Heart left ventricle (tissue), 16 donors: ENCODE data around the gene DNMT3A. TPM values are rescaled to one million over a fixed set of nuclear protein-coding genes. Genes with fewer than 3 reads are reported as not detected.
A peak's percentile ranks its signal among the peaks of the same experiment; 100 is the strongest.

Experiments used
- ATAC-seq, 4 donors: fragments of 200-7000 bp; cut with Tn5 transposase; one replicate each; pipeline ENCODE4 v1.9.1; 2020 to 2022; ENCODE audit warnings: moderate library complexity in 4 of 4, mild to moderate bottlenecking in 3 of 4, moderate number of reproducible peaks in 1 of 4
- DNase-seq, 5 donors: peaks; one replicate each; pipeline ENCODE4 v3.0.0-alpha.2; 2020
- H3K27ac ChIP-seq, 12 donors: fragments of 200-600 bp; sonication (generic) in 4 of 12; one replicate each; pipeline versions ENCODE4 v1.5.0 to v1.8.0; 2016 to 2022; ENCODE audit warnings: mild to moderate bottlenecking in 2 of 12
- H3K27me3 ChIP-seq, 9 donors: fragments of 200-600 bp; sonication (generic) in 2 of 9; one replicate each; pipeline versions ENCODE4 v1.5.1 to v1.8.0; 2016 to 2022; ENCODE audit warnings: mild to moderate bottlenecking in 3 of 9
- H3K36me3 ChIP-seq, 9 donors: fragments of 200-600 bp; sonication (generic) in 2 of 9; one replicate each; pipeline versions ENCODE4 v1.5.0 to v1.8.0; 2018 to 2022; ENCODE audit warnings: mild to moderate bottlenecking in 2 of 9
- H3K4me1 ChIP-seq, 12 donors: fragments of 200-600 bp; sonication (generic) in 4 of 12; one replicate each; pipeline versions ENCODE4 v1.5.0 to v1.8.0; 2016 to 2022; ENCODE audit warnings: mild to moderate bottlenecking in 3 of 12
- H3K4me3 ChIP-seq, 12 donors: fragments of 200-600 bp; sonication (generic) in 4 of 12; one replicate each; pipeline versions ENCODE4 v1.5.0 to v1.8.0; 2017 to 2022; ENCODE audit warnings: mild to moderate bottlenecking in 9 of 12, moderate library complexity in 4 of 12
- H3K9me3 ChIP-seq, 12 donors: fragments of 200-600 bp; sonication (generic) in 4 of 12; one replicate each; pipeline versions ENCODE4 v1.5.0 to v1.8.0; 2016 to 2022; ENCODE audit warnings: mild to moderate bottlenecking in 1 of 12
- POLR2A ChIP-seq, 2 donors: fragments of 450-650 bp; IDR thresholded peaks; one replicate each; pipeline ENCODE4 v1.6.1; 2017; ENCODE audit warnings: antibody characterized with exemption in 2 of 2, mild to moderate bottlenecking in 2 of 2, moderate library complexity in 2 of 2
- WGBS, 4 donors: extraction: QIAGEN DNeasy Blood & Tissue Kit in 2 of 4; methylation state at CpG; one replicate each; pipeline versions ENCODE4 v1.1.5 to v1.1.7; 2013 to 2018; 5-methylcytosine and 5-hydroxymethylcytosine counted together
- intact Hi-C, 10 donors: fragments of 100-400 bp; cut with DNase I; formaldehyde crosslinking; loops; one replicate each; pipeline versions ENCODE4 v1.11.1 to v1.14.2; 2022
- polyA plus RNA-seq, 2 donors: library from polyadenylated mRNA; stranded (reverse); fragments of 200-250 nt; gene quantifications; one replicate each; pipeline ENCODE4 v1.2.3, GENCODE V29; 2013
- total RNA-seq, 9 donors: library from RNA; depleted of rRNA in 2 of 9; stranded (reverse); fragments of >200 nt in 2 of 9; fragmentation: NEBNext Ultra II Directional in 3 of 9; extraction: Animal tissue kit (Norgen Biotek cat#: 25700) in 3 of 9; gene quantifications; one replicate each; pipeline versions ENCODE4 v1.1.0 to v1.2.4, GENCODE V29; 2016 to 2023
- TF ChIP-seq, protein P1 (sequence below), 12 donors: fragments of 200-600 bp; sonication (generic) in 4 of 12; IDR thresholded peaks; one replicate each; pipeline versions ENCODE4 v1.5.0 to v1.8.0; 2018 to 2022; ENCODE audit warnings: antibody characterized with exemption in 12 of 12, mild to moderate bottlenecking in 5 of 12
- donor health status: ischemic (EF 13 %, LVEDD 7.1; RV severe dilation, severe dysfunction).
- donor health status: healthy with polysubstance abuse.
- donor health status: DM: no; HTN: yes; CAD: no.
- donor health status: DM: no; HTN: no; CAD: no.
- donor health status: ischemic (EF 25% LVEDD 6.9; RV normal size, moderate dysfunction).
- donor health status: ischemic (EF 25% LVEDD 5.7; RV mildly dilated, moderate dysfunction).
- donor health status: healthy.
- donor health status: DM: yes; HTN: yes; CAD: no.
- donor health status: ischemic (EF 35%, LVEDD 5.7; RV mildly dilated, moderate dysfunction).
- donor health status: nonischemic (EF 11% LVEDD 7.7; RV severe dilation, severe dysfunction).
- donor health status: DM: yes; HTN: yes; CAD: no.
- donor health status: PGD.
- donor health status: ischemic (EF 29% LVEDD 5.4; RV normal size, mild dysfunction).
- donor health status: nonischemic (EF 23%, LVEDD 6.1; RV moderate dilation, normal function).

The DNMT3A gene
- total and polyA plus RNA-seq, 11 donors: 3.5 to 26.0 (median 16.0) TPM

DNA sequence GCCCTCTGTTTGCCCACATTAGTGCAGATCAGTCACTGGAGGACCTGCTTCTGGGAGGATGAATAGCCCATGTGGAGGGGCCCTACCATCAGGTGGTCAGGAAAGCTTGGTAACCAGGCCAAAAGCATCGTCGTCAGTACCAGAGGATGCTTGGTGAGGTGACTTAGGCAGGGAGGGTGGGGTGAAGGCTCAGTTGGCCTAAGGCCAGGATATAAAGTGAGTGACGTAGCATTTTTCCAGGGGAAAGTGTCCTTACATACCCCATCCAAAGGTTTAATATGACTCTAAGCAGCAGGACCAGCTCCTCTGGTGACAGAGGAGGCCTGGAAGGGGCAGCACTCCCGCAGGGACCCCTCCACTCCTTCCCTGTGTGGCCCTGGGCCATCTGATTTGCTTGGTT, 27.7 kb upstream of the DNMT3A start:
- WGBS, 4 donors: 73 to 85% (median 79%) methylated on average over 4 of the region's 4 CpGs
- TF ChIP-seq, protein P1, sequence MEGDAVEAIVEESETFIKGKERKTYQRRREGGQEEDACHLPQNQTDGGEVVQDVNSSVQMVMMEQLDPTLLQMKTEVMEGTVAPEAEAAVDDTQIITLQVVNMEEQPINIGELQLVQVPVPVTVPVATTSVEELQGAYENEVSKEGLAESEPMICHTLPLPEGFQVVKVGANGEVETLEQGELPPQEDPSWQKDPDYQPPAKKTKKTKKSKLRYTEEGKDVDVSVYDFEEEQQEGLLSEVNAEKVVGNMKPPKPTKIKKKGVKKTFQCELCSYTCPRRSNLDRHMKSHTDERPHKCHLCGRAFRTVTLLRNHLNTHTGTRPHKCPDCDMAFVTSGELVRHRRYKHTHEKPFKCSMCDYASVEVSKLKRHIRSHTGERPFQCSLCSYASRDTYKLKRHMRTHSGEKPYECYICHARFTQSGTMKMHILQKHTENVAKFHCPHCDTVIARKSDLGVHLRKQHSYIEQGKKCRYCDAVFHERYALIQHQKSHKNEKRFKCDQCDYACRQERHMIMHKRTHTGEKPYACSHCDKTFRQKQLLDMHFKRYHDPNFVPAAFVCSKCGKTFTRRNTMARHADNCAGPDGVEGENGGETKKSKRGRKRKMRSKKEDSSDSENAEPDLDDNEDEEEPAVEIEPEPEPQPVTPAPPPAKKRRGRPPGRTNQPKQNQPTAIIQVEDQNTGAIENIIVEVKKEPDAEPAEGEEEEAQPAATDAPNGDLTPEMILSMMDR (IDR thresholded peaks at IDR 0.05): no peak
- no peak for TF ChIP-seq POLR2A (IDR thresholded peaks at IDR 0.05)
- H3K27ac ChIP-seq: no peak overlapping the region

DNA sequence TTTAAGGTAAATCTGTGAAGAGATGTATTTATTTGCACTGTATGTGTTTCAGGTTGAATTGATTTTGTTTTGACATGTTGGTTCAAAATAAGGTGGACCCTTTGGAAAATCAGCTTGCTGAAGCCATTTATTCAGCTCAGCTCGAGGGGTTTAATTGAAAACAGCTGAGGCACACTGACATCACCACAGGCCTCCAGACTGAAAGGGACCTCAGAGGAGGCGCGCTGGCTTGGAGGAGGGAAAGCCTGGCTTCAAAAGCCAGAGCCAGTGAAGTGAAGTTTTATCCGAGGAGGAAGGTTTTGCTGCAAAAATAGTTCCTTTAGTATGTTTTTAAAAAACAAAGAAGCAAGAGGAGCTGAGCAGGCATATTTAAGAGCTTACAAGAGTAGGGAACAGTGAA, 26.9 kb upstream of the DNMT3A start:
- H3K4me1 ChIP-seq: peaks cover 0 to 5% (median 0%) of the 10 kb centered on the region in 12 donors
- intact Hi-C loops: loop anchor here in 1 of 10 donors (10.0 kb wide), 1 partner anchor 306 kb away; the partner anchor contains the start of gene DTNB
- 78 to 83% (median 79%) methylated on average over 4 of the region's 4 CpGs for WGBS, 4 donors
- TF ChIP-seq POLR2A (IDR thresholded peaks at IDR 0.05): no peak
- no peaks in the 10 kb centered on the region for H3K9me3 ChIP-seq
- no peak overlapping the region for H3K27ac ChIP-seq
- ATAC-seq (no peak), DNase-seq (peak in 1 of 5 donors; percentile 14)
- no peaks in the 10 kb centered on the region for H3K36me3 ChIP-seq
- no peaks in the 10 kb centered on the region for H3K27me3 ChIP-seq
- no peak overlapping the region for H3K4me3 ChIP-seq

More for the DNA sequence above, 27.7 kb upstream of the DNMT3A start:
- Histone ChIP-seq H3K9me3 (no peaks in the 10 kb centered on the region), H3K4me3 (no peak overlapping the region), H3K36me3 (no peaks in the 10 kb centered on the region), H3K4me1 (peaks cover 0 to 5% (median 0%) of the 10 kb centered on the region in 12 donors), H3K27me3 (no peaks in the 10 kb centered on the region)
- DNase-seq (peak in 1 of 5 donors; percentile 11), ATAC-seq (no peak)
- intact Hi-C loops: loop anchor here in 1 of 10 donors (10.0 kb wide), 1 partner anchor 305 kb away; the partner anchor contains the start of gene DTNB

DNA sequence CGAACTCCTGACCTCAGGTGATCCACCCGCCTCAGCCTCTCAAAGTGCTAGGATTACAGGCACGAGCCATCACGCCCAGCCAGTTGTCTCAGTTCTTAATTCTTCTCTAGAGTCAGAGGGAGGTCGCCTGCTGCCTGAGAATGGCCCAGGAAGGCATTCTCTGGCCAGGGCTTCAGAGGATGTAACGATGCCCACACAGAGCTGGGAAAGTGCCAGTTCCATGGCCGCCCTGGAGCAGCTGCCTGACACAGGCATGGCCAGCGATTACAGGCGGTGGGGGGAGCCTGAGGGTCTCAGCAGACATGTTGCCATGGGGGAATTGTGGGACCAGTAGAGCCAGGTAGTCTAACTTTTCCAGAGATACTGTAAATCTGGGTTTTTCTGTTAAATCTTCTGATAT, 25.6 kb upstream of the DNMT3A start:
- Histone ChIP-seq H3K4me1 (peaks cover 0 to 13% (median 0%) of the 10 kb centered on the region in 12 donors), H3K4me3 (no peak overlapping the region), H3K9me3 (no peaks in the 10 kb centered on the region), H3K36me3 (no peaks in the 10 kb centered on the region), H3K27me3 (no peaks in the 10 kb centered on the region), H3K27ac (no peak overlapping the region)
- peak in 1 of 5 donors; percentile 39 for DNase-seq
- TF ChIP-seq POLR2A (IDR thresholded peaks at IDR 0.05): no peak
- TF ChIP-seq, protein P1 (IDR thresholded peaks at IDR 0.05): no peak
- WGBS, 4 donors: 80 to 84% (median 81%) methylated on average over 7 to 9 of the region's 9 CpGs
- intact Hi-C loops: loop anchor here in 1 of 10 donors (10.0 kb wide), 1 partner anchor 308 kb away; the partner anchor contains the start of gene DTNB
- ATAC-seq: no peak

DNA sequence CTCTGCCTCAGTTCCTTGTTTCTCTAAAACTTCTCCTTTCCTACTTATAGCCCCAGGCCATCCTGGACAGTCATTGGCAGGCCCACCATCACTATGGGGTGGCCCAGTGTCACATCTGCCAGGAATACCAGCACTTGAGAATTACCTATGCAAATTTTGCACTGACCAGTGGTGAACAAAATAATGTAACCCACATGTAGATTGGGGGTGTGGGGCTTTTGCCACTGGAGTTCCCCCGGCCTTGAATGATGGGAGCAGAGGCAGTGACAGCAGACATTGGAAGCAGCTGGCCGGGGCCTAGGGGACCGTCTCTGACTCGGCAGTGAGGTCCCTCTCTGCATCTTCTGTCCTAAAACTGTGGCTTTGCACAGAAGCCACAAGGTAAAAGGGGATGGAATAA, 24.9 kb upstream of the DNMT3A start:
- H3K27me3 ChIP-seq: no peaks in the 10 kb centered on the region
- no peak for TF ChIP-seq POLR2A (IDR thresholded peaks at IDR 0.05)

DNA sequence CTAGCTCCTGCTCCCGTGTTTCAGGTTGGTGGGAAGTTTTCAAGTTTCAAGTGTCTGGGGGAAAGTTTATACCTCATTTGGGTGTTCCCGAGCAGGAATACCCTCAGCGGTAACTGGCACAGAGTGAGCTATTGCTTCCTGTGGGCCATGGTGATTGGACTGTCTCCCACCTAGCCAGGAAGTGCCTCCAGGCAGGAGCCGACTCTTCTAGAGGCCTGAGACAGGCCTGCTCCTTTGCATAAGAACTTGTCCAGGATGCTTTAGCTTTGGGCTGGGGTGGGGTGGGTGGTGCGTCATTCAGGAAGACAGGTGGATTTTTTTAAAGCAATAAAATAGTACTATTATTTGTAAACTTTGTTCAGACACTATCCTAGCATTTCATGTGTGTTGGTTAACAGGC, 23.5 kb upstream of the DNMT3A start:
- H3K27me3 ChIP-seq: no peaks in the 10 kb centered on the region
- WGBS, 4 donors: 46 to 56% (median 54%) methylated on average over 5 of the region's 5 CpGs
- DNase-seq (peak in 1 of 5 donors; percentile 10), ATAC-seq (no peak)
- TF ChIP-seq POLR2A (IDR thresholded peaks at IDR 0.05): no peak
- TF ChIP-seq, protein P1 (IDR thresholded peaks at IDR 0.05): no peak
- H3K4me1 ChIP-seq: peaks cover 0 to 20% (median 5%) of the 10 kb centered on the region in 12 donors
- no peak overlapping the region for H3K27ac ChIP-seq
- no peak overlapping the region for H3K4me3 ChIP-seq
- no peaks in the 10 kb centered on the region for H3K9me3 ChIP-seq
- intact Hi-C loops: loop anchor here in 1 of 10 donors (10.0 kb wide), 1 partner anchor 310 kb away; the partner anchor contains the start of gene DTNB
- no peaks in the 10 kb centered on the region for H3K36me3 ChIP-seq

More for the DNA sequence above, 24.9 kb upstream of the DNMT3A start:
- DNase-seq (peak in 1 of 5 donors; percentile 14), ATAC-seq (no peak)
- intact Hi-C loops: loop anchor here in 1 of 10 donors (10.0 kb wide), 1 partner anchor 308 kb away; the partner anchor contains the start of gene DTNB
- Histone ChIP-seq H3K27ac (no peak overlapping the region), H3K4me1 (peaks cover 0 to 17% (median 2%) of the 10 kb centered on the region in 12 donors), H3K36me3 (no peaks in the 10 kb centered on the region), H3K9me3 (no peaks in the 10 kb centered on the region), H3K4me3 (no peak overlapping the region)
- 88 to 95% (median 91%) methylated on average over 4 of the region's 4 CpGs for WGBS, 4 donors
